GM23248 (cell line): ENCODE data around the gene REC8.

Experiments
- EZH2 ChIP-seq: fragments of 200-600 bp; sonication (generic); IDR thresholded peaks from 2 replicates; pipeline ENCODE4 v1.6.1; 2018; ENCODE audit warnings: antibody characterized with exemption, mild to moderate bottlenecking; ENCODE audit not compliant: insufficient read depth, poor library complexity, severe bottlenecking
- EZH2phosphoT487 ChIP-seq: fragments of 200-600 bp; sonication (generic); IDR thresholded peaks from 2 replicates; pipeline ENCODE4 v1.6.1; 2018; ENCODE audit warnings: antibody characterized with exemption, moderate library complexity, mild to moderate bottlenecking, low read depth; ENCODE audit not compliant: insufficient read depth

DNA sequence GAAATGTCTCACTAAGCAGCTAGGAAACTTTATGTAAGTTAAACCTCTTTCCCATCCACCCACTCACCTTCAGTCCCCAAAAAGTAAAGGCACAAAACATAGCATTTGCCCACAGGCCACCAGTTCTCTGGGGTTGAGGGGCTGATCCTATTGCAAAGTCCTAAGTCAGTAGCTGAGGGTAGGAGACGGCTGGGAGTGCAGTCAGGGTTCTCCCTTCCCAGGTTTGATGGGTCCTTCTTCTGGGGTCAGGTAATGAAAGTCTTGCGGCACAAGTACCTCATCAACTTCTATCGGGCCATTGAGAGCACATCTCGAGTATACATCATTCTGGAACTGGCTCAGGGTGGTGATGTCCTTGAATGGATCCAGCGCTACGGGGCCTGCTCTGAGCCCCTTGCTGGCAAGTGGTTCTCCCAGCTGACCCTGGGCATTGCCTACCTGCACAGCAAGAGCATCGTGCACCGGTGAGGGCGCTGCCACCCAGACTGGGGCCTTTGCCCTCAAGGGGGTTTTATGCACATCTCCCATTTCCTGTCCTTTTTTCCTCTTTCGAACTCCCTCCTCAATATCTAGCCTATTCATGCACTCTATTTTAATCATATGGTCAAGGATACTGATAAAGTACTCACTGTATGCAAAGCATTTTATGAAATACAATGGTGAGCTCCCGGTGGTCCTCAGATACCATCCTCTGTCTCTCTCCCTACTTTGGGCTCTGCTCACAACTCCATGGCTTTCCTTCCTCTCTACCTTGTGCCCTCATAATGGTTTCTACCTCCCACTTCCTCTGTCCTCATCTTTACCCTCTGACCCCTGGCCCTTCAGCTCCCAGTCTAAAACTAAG is 34.6 kb downstream of the REC8 start:
- TF ChIP-seq EZH2 (no peak), EZH2phosphoT487 (no peak)
